Astrocyte (in vitro differentiated cells and primary cell): ENCODE results near the gene GSKIP.

Source experiments
- EZH2 ChIP-seq: IDR thresholded peaks from 2 replicates; pipeline ENCODE4 v1.6.1; 2012; ENCODE audit warnings: mild to moderate bottlenecking, low read length, inconsistent platforms; ENCODE audit not compliant: insufficient read depth
- TF ChIP-seq, protein P1 (sequence below): IDR thresholded peaks from 2 replicates; pipeline ENCODE4 v1.5.1; 2011; ENCODE audit warnings: low read depth, mild to moderate bottlenecking, inconsistent platforms, low read length, moderate library complexity; ENCODE audit not compliant: insufficient read depth

DNA sequence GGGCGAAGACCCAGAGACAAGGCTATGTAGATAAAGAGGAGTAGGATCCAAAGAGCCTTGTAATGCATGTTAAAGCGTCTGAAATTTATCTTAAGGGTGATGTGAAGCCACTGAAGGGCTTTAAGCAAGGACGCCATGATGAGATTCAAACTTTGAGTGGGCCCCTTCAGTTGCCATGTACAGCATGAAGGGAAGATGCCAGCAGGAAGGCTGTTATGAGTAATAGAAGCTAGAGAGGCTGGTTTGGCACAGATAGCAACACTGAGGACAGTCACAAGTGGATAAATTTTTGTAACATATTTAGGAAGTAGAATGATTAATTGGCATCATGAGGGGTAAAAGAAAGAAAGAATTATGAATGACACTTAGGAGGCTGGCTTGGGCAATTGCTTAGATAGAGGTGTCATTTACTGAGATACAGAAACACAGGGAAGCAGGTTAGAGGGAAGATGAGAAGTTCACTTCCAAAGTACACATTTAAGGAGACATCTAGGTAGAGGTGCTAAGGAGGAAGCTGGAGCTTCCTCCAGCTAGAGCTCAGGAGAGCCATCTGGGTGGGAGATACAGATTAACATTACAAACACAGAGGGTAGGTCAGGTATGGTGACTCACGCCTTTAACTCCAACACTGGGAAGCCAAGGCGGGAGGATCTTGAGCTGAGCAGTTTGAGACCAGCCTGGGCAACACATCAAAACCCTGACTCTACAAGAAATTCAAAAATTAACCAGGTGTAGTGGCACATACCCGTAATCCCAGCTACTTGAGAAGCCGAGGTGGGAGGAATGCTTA lies 13.8 kb upstream of the GSKIP start:
- TF ChIP-seq, protein P1, sequence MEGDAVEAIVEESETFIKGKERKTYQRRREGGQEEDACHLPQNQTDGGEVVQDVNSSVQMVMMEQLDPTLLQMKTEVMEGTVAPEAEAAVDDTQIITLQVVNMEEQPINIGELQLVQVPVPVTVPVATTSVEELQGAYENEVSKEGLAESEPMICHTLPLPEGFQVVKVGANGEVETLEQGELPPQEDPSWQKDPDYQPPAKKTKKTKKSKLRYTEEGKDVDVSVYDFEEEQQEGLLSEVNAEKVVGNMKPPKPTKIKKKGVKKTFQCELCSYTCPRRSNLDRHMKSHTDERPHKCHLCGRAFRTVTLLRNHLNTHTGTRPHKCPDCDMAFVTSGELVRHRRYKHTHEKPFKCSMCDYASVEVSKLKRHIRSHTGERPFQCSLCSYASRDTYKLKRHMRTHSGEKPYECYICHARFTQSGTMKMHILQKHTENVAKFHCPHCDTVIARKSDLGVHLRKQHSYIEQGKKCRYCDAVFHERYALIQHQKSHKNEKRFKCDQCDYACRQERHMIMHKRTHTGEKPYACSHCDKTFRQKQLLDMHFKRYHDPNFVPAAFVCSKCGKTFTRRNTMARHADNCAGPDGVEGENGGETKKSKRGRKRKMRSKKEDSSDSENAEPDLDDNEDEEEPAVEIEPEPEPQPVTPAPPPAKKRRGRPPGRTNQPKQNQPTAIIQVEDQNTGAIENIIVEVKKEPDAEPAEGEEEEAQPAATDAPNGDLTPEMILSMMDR: no peak
- TF ChIP-seq EZH2: no peak
